Suprapubic skin (tissue), 4 donors: ENCODE data around the gene MYD88. TPM values are rescaled to one million over a fixed set of nuclear protein-coding genes. Genes with fewer than 3 reads are reported as not detected.

Experiments used
- DNase-seq, 2 donors: peaks; one replicate each; pipeline ENCODE4 v3.0.0-alpha.2; 2019; ENCODE audit warnings: low spot score in 2 of 2
- H3K27ac ChIP-seq: fragments of 200-600 bp; sonication (generic); one replicate; pipeline ENCODE4 v1.5.1; 2019
- H3K27me3 ChIP-seq: fragments of 200-600 bp; sonication (generic); one replicate; pipeline ENCODE4 v1.5.1; 2019
- H3K36me3 ChIP-seq: fragments of 200-600 bp; sonication (generic); one replicate; pipeline ENCODE4 v1.5.1; 2019
- H3K4me1 ChIP-seq: fragments of 200-600 bp; sonication (generic); one replicate; pipeline ENCODE4 v1.5.1; 2019
- H3K4me3 ChIP-seq: fragments of 200-600 bp; sonication (generic); one replicate; pipeline ENCODE4 v1.5.1; 2019; ENCODE audit warnings: mild to moderate bottlenecking
- H3K9me3 ChIP-seq: fragments of 200-600 bp; sonication (generic); one replicate; pipeline ENCODE4 v1.5.1; 2019
- CTCF ChIP-seq, 2 donors: fragments of 200-600 bp in 1 of 2; fragments of 450-650 bp in 1 of 2; sonication (generic) in 1 of 2; IDR thresholded peaks; one replicate each; pipeline ENCODE4 v1.5.1; 2016 to 2019; ENCODE audit warnings: antibody characterized with exemption in 2 of 2, mild to moderate bottlenecking in 1 of 2, moderate library complexity in 1 of 2
- EP300 ChIP-seq: sonication (generic); formaldehyde crosslinking; IDR thresholded peaks from one replicate; pipeline ENCODE4 v1.6.1; 2017; ENCODE audit warnings: antibody characterized with exemption
- POLR2A ChIP-seq, 2 donors: fragments of 450-650 bp; IDR thresholded peaks; one replicate each; pipeline ENCODE4 v1.6.1; 2017; ENCODE audit warnings: antibody characterized with exemption in 2 of 2, mild to moderate bottlenecking in 2 of 2, moderate library complexity in 2 of 2
- POLR2AphosphoS5 ChIP-seq, 3 donors: sonication (generic); formaldehyde crosslinking; IDR thresholded peaks; one replicate each; pipeline ENCODE4 v1.6.1; 2017; ENCODE audit warnings: antibody characterized with exemption in 3 of 3
- whole genome bisulfite sequencing: methylation state at CpG from one replicate; pipeline ENCODE4 v1.1.5; 2018; 5-methylcytosine and 5-hydroxymethylcytosine counted together
- total RNA-seq, 4 donors: library from RNA; depleted of rRNA; stranded (reverse); fragments of >200 nt; gene quantifications; one replicate each; pipeline ENCODE4 v1.1.0, GENCODE V29; 2016

MYD88 gene
- total RNA-seq, 4 donors from 2014 or later: 21.6 to 33.2 (median 28.1) TPM

DNA sequence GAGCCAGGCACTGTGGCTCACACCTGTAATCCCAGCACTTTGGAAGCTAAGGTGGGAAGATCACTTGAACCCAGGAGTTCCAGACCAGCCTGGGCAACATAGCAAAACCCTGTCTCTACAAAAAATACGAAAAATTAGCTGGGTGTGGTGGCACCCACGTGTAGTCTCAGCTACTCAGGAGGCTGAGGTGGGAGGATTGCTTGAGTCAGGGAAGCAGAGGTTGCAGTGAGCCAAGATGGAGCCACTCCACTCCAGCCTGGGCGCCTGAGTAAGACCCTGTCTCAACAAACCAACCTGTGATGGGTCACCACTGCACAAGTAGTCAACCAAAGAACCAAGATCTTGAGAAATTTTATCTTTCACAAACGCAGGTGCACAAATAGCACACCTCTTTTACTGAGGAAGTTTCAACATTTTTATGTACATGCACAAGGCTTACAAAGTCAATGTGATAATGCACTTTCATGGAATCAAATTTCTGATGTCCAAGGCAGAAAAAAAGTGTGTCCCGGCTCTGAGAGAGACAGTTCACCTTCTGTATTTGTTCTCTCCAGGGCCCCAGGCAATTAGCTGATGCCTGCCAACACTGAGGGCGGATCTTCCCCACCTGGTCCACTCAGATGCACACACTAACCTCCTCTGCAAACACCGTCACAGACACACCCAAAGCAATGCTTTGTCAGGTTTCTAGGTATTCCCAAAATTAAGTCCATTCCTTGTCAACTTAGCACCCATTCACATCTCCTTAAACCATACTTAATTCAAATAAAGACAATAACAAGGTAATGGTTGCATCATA, 13.9 kb upstream of the MYD88 start:
- no peak for TF ChIP-seq POLR2AphosphoS5 (IDR thresholded peaks at IDR 0.05)
- TF ChIP-seq POLR2A (IDR thresholded peaks at IDR 0.05): no peak
- TF ChIP-seq EP300: no peak
- no peak for TF ChIP-seq CTCF (IDR thresholded peaks at IDR 0.05)
- Histone ChIP-seq H3K4me3 (no peak overlapping the region), H3K27ac (no peak overlapping the region), H3K36me3 (peaks cover 96% of the 10 kb centered on the region), H3K4me1 (no peaks in the 10 kb centered on the region), H3K9me3 (no peaks in the 10 kb centered on the region), H3K27me3 (no peaks in the 10 kb centered on the region)
- DNase-seq: peak in 1 of 2 donors; percentile 63
- 65% methylated on average over 7 of the region's 7 CpGs for WGBS

DNA sequence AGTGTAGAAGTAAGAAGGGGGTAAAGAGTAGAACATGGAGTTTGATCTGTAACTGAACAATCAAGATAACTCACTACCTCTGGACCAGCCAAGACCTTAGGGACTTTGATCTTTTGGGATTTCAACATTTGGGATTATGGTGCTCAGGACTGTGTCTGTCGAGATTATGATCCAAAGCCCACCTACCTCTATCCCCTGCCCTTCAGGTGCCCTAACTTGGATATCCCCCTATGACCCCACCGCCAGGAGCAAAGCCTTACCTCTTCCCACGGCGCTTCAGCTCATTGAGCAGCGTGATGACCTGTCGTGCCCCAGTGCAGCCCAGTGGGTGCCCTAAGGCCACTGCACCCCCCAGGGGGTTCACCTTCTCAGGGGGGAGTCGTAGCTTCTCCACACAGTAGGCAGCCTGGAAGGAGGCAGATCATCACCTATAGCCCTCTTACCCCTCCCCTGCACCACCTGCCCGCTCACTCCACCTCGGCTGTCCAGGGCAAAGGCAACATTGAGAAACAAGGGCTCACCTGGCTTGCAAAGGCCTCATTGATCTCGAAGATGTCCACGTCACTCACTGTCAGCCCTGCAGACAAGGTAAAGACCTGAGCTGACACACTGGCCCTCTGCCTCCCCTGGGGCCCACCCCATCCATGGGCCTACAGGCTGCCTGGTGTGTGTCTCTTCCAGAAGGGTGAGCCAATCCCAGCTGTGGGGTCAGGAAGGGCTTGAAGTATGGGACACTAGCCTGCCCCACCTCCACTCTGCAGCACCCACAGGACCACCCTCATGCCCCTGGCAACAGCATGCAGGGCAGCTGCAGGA, 12.9 kb upstream of the MYD88 start:
- DNase-seq: peak in 1 of 2 donors; percentile 70
- H3K27me3 ChIP-seq: no peaks in the 10 kb centered on the region
- 90% methylated on average over 8 of the region's 11 CpGs for WGBS
- TF ChIP-seq POLR2AphosphoS5 (IDR thresholded peaks at IDR 0.05) (no peak), EP300 (no peak), POLR2A (IDR thresholded peaks at IDR 0.05) (no peak), CTCF (IDR thresholded peaks at IDR 0.05) (no peak)
- no peak overlapping the region for H3K27ac ChIP-seq
- no peaks in the 10 kb centered on the region for H3K9me3 ChIP-seq
- peaks cover 92% of the 10 kb centered on the region for H3K36me3 ChIP-seq
- no peaks in the 10 kb centered on the region for H3K4me1 ChIP-seq
- H3K4me3 ChIP-seq: no peak overlapping the region

DNA sequence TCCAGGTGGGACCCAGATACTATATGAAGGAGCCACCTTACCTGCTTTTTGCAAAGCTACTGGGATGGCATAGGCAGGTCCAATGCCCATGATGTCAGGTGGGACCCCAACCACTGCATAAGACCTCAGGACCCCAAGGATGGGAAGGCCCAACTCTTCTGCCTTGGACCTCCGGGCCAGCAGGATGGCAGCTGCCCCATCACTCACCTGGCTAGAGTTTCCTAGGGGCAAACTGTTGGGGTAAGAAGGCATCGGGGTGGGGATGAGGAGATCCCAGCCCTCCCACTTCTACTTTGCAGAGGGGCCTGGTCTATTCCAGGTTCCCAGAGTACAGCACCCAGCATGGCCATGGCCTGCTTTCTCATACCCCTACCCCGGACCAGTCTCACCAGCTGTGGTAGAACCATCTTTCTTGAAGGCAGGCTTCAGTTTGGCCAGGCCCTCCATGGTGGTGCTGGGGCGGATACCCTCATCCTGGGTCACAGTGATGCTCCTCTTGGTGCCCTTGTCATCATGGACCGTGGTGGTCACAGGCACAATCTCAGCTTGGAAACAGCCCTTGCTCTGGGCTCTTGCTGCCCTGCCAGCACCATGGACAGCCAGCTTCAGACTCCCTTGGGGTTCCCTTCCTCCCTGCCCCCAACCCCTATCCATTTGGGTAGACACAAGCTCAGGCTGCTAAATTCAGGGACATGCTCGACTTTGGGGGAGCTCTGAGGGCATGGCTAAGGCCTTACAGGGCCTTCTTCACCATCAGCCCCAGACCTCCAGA, 12.2 kb upstream of the MYD88 start:
- H3K9me3 ChIP-seq: no peaks in the 10 kb centered on the region
- no peak overlapping the region for H3K27ac ChIP-seq
- H3K36me3 ChIP-seq: peaks cover 92% of the 10 kb centered on the region
- H3K4me3 ChIP-seq: no peak overlapping the region
- no CpG with 5 or more reads among the region's 6 CpGs for WGBS
- H3K27me3 ChIP-seq: no peaks in the 10 kb centered on the region
- H3K4me1 ChIP-seq: no peaks in the 10 kb centered on the region
- TF ChIP-seq CTCF (IDR thresholded peaks at IDR 0.05): no peak
- TF ChIP-seq EP300: no peak
- TF ChIP-seq POLR2A (IDR thresholded peaks at IDR 0.05): no peak
- no peak for TF ChIP-seq POLR2AphosphoS5 (IDR thresholded peaks at IDR 0.05)
- DNase-seq: peak in 1 of 2 donors; percentile 52

DNA sequence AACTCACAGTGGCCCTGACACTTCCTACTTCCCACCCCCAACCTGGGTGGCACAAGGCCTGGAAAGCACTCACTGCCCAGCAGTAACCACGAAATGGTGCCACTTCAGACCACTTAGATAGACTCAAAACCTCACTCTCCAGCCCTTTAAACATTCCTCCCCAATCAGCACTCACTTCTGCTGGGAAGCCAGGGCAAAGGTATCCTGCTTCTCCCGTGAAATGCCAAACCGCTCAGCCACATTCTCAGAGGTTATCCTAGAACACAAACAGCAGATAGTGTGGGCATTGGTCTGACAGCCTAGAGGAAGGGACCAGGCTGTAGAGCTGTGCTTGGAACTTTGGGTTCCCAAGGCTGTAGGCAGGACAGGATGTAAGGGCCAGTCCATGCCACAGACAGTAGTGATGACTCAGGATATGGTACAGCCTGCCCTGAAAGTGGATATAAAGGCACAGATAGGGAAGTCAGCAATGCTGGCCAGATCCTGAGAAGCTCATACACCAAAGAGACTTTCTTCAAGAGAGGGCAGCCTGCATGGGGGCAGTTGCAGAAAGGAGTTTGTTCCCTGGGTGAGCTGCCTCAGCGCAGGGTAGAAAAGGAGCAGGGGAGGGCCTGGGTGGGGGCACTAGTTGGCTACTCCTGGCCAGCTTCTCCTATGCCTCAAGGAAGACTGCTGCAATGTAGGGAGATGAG, 10.7 kb upstream of the MYD88 start:
- Histone ChIP-seq H3K4me1 (peaks cover 2% of the 10 kb centered on the region), H3K27me3 (no peaks in the 10 kb centered on the region), H3K36me3 (peaks cover 92% of the 10 kb centered on the region), H3K4me3 (no peak overlapping the region), H3K27ac (no peak overlapping the region), H3K9me3 (no peaks in the 10 kb centered on the region)
- DNase-seq: peak in 1 of 2 donors; percentile 24
- TF ChIP-seq POLR2AphosphoS5 (IDR thresholded peaks at IDR 0.05) (no peak), EP300 (no peak), CTCF (IDR thresholded peaks at IDR 0.05) (no peak), POLR2A (IDR thresholded peaks at IDR 0.05) (no peak)
- WGBS: 93% methylated on average over 4 of the region's 4 CpGs
